GM18498 (cell line): Measurements from ENCODE around the gene CAMKMT.

Experiments
- ATAC-seq: cut with Tn5 transposase; IDR thresholded peaks from one replicate; pipeline ENCODE4 v1.9.1; 2021; ENCODE audit warnings: mild to moderate bottlenecking, moderate library complexity; ENCODE audit not compliant: unreplicated experiment

The CAMKMT gene

DNA sequence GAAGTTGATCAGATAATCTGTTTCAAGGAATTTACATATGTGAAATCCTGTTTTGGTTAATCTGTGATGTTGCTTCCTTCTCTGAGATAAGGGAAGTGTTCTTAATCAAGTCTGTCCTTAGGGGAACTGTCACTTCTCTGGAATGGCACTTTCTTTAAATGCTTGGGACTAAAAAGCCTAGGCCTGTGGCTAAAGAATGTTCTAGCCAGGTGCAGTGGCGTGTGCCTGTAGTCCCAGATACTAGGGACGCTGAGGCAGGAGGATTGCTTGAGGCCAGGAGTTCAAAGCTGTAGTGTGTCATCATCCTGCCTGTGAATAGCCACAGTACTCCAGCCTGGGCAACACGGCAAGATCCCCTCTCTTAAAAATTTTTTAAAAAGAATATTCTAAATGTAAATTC is 362.2 kb downstream of the CAMKMT start:
- ATAC-seq = no peak

DNA sequence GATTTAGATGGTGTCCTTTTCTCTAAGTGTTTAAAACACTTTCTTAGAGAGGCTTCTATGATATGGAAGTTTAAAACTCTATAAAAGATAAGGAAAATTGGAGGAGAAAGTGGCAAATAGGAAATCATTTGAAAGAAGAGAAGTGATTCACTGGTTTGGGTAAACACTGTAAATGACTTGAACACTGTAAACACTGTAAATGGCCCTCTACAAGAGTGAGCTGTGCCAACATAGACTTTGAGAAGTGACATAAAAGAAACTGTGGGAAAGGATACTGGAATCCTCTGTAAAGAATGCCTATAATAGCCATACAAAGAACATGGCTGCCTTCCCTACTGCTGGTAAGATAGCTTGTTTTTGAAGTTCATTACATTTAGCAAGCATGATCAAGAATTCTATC is 368.8 kb downstream of the CAMKMT start:
- ATAC-seq = no peak

DNA sequence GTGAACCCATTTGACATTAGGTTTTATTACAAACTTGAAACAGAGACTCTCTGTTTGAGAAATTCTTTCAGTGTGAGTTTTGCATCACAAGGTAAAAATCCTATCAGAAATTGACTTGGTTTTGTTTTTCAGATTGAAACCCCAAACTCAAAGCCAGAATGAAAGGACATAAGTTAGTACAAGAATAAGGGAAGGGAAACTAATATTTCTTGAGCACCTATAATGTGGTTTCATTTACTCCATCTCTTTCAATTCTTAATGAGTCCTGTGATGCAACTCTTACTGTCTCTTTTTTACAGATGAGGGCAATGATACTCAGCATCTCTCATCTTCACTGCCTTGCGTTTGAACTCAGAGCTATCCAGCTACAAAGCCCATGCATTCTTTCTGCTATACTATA is 369.8 kb downstream of the CAMKMT start:
- ATAC-seq = peak; percentile 92

DNA sequence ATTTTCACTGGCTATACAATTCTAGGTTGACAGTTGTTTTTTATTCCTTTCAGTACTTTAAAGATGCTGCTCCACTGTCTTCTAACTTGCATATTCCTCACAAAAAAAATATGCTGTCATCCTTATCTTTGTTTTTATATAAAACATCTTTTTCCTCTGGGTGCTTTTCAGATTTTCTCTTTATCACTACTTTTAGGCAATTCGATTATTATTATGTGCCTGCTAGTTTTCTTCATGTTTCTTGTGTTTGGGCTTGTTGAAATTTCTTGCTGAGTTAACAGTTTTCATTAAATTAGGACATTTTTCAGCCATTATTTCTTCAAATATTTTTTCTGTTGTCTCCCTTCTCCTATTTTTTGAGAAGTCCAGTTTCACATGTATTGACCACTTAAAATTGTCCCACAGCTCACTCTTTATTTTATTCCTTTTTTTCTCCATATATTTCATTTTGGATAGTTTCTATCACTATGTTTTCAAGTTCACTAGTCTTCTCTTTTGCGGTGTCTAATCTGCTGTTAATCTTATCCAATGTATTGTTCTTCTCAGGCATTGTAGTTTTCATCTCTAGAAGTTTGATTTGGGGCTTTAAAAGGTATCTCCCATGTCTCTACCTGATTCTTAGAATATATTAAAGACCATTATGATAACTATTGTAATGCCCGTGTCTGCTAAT is 374.7 kb downstream of the CAMKMT start:
- ATAC-seq = no peak

DNA sequence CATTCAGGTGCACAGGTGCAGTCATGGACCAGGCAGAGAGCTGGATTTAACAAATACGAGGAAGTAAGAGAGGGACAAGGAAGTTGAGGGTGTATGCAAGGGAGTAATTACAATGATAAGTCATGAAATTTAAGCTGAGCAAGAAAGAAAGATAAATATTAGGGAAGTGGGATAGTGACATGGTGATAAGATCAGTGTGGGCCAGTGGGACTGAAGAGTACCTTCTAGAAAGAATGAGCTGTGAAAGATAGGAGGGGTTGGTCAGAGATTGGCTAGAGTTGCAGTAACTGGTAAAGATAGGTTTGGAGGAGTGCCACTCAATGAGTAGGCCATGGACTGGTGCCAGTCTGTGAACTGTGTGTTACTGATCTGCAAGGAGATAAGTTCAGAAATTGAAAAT is 378.9 kb downstream of the CAMKMT start:
- no peak for ATAC-seq

DNA sequence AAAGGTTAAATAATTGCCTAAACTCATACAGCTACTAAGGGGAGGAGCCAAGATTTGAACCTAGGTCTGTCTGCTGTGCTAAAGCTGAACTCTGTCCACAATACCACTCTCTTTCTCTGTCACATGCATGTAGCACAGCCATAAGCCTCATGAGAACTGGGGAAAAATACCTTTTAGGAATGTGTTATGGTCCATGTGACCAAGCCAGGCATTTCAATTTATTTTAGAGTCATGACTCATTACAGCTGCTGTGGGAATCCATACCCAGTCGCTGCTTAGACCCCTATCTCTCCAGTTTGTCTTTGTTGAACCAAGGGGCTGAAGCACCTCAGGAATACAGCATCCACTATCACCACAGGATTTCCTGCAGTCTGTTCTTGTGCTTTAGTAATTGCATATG is 379.8 kb downstream of the CAMKMT start:
- ATAC-seq = no peak

DNA sequence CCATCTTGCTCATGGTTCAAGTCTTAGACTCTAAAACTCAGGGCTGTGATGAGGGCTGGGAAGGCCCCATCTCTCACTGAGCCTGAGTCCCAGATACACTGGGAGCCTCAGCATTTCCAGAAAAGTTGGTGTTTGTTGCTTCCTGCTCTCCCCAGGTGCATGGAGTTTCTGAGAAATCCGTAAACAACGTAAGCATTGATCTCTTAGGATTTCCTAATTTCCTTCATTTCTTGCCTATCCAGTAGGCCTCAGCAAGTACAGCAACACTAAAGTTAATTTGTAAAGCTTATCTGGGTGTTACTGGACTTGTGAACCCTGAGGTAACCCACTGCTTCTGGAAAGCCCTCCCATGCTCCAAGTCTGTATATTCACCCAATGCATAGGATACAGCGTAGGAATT is 380.3 kb downstream of the CAMKMT start:
- ATAC-seq = no peak

DNA sequence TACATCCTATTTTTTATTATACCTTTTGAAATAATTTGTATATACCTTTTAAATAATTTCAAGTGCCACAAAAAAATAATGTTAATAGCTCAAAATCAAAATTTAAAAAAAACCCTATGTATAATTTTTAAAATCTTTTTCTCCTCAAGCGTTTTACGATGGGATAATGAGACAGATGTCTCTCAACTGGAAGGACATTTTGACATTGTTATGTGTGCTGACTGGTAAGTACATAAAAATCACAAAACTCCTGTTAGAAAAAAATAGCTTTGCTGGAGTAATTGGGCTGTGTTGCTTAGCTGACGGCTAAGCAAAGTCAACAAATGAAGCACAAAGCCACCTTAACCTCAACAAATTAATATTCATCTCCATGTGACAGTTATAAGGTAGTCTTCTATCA is 381.7 kb downstream of the CAMKMT start:
- ATAC-seq = no peak

DNA sequence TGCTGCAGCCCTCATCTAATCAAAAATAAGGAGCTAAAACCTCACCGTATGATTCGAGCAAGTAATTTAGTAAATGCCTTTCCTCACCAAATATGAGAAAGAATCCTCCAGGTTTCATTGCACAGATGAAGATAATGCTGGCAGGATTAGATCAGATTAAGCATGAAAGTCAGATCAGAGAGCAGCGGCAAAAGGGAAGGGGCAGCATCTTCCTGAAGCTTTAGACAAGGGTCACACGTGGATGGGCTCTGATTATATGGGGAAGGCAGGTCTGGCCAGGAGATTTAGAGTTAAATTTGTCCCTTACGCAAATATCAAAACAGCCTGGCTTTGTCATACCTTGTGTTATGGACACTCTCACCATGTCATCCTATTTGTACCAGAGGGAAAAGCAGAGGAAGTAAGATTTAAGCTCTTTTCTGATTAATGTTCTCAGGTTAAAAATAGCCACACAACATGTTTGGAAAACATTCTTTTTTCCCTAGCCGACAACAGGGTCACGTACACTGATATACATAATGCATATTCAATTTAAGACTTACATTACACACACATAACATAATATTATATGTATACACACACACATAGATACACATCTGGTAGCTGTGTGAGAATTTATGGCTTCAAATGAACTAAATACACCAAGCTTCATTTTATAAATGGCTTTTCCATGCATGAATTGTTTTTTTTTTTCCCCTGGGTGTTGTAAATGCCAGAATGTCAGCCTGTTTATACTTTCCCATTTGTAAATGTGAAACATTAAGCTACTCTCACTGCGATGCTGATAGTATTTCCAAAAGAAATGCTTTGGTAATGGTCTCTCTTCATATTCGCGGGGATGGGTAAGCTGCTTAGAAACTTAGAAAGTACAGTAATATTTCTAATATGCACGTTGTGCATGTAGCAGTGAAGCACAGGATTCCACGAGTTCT is 383.5 kb downstream of the CAMKMT start:
- ATAC-seq = no peak

DNA sequence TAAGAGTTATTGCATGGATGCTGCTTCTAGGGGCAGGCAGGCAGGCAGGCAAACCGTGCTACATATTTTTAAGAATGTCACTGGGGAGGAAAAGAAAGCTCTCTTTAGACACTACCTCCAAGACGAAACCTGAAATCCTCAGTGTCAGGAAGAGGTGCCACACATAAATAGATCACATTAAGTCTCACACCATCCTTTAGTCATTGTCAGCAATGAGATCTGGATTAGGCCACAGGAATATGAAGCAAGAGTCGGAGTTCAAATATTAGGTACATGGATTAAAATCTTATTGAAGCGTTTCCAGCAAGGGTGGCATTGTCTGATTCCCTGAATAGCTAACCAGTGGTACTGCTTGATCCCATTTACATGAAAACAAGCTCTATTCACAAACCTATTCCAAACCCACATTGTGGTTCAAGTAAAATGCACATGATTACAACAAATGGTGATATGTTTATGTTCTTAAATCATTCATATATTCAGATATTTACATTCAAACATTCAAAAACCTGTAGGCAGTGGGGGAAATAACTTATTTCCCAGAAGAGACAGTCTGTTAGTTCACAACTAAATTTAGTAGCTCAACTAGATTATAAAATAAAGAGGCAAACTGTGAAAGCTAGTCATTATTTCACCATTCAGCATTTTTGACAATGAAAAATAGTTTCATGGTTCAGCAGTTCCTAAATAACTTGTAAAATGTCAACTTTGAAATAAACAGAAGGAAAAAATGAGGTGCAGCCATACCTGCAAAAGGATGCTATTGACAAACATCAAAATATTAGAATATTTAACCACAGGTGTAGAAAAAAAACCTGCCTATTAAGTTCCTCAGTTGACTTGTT is 384.4 kb downstream of the CAMKMT start:
- no peak for ATAC-seq

DNA sequence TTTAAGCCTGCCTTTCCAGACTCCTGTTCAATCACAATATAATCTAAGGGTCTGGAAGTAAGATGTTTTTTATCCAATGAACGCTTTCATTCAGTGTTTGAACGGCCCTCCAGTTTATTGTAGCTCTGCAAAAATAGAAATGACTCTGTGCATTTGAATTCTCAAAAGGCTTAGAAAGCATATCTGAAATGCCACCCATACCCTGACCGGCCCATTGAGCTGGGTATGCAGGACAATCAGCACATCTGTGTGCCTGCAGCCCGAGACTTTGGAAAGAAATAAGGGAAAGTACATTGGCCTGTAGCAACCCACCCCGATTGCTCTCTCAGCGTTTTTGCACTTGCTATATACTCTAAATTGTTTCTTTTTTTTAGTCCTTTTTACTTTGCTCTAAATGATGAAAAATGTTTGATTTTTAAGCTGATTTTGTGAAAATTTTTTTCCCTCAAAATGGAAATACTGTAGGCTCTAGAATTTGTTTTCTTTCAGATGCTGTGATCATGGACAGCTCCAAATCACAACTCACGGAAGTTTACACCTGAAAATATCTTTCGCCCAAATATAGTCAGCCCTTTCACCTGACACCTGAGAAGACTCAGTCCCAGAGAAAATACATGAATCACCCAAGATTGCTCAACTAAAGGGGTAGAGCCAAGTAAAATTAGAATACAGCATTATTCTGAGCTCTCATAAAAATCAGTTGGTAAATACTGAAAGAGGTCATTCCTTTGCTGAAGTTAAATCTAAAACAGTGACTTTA is 385.3 kb downstream of the CAMKMT start:
- no peak for ATAC-seq

DNA sequence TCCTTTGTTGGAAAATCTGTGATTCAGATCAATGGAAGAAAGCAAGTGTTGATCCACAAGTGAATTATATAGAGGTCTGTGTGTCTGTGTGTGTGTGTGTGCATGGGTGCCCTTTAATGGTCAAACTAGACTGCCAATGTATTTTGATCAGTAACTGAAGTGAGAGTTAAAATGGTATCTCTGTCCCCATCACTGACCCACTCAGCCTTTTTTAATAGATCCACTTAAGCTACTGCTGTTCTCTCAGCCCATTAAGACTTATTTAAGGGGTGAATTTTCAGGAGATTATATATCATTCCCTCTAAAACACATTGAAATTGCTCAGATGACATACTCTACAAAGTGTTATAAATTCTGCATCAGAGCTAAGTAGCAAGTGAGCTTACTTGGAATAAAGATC is 386.0 kb downstream of the CAMKMT start:
- ATAC-seq = no peak

DNA sequence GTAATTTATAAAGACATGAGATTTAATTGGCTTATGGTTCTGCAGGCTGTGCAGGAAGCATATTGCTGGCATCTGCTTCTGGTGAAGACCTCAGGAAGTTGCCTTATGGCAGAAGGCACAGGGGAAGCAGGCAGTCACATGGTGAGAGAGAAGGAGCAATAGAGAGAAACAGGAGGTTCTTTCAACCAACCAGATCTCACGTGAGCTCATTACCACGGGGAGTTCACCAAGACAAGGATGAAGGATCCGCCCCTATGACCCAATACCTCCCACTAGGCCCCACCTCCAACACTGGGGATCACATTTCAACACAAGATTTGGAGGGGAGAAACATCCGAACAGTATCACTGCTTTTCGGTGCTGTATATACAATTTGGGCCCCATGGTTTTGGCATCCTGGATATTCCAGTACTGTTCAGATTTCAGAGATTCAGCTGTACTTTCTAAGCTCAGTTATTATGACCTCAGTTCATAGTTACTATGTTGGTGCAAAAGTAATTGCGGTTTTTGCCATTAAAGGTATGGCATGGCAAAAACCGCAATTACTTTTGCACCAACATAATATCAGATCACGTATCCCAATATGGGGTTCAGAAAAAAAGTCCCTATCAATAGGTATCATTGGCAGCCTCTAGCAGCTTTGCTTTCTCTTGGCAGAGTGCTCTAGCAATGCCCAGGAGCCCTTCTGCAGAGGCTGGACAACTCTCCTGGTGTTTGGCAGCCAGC is 390.2 kb downstream of the CAMKMT start:
- no peak for ATAC-seq

DNA sequence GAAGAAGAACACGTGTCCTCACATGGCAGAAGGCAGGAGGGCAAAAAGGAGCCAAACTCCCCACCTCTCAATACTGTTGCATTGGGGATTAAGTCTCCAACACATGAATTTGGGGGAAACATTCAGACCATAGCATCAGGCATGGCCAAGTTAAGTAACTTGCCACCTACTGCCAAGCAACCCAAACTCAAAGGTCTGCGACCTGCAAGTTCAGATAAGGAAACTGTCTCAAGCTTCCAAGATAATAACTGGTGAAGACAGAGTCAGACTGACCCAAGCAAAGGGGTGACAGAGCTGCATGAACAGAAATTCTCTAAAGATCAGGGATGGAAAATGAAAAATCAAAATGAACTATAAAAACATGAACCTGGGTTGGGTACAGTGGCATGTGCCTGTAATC is 391.0 kb downstream of the CAMKMT start:
- no peak for ATAC-seq

DNA sequence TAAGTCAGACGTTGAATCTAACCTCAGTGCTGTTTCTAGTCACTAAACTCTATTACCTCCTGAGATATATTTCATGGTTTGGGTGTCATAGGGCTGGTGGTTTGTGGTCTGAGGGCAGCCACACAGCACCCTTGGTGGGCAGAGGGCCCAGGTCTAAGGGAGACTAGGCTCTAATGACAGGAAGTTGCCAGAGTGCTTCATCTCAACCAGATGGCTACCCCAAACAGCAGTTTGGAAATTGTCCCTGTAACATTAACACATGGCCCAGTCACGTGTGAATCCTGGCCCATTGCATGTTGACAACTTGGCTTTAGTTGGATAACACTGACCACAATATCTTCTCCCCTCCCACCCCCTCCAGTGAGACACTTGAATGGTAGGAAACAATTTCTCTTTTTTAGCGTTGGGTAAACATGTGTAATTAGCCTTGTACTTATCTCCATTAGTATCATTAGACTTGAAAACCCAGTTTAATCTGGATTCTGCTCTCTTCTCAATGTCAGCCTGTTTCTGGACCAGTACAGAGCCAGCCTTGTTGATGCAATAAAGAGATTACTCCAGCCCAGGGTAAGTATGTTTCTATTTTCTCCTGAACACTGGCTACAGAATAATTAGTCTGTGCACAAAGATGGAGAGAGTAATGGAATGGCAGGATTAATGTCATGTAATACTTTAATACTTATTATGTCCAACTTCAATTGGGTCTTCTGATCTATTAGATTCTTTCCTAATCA is 392.0 kb downstream of the CAMKMT start:
- ATAC-seq = peak; percentile 96

DNA sequence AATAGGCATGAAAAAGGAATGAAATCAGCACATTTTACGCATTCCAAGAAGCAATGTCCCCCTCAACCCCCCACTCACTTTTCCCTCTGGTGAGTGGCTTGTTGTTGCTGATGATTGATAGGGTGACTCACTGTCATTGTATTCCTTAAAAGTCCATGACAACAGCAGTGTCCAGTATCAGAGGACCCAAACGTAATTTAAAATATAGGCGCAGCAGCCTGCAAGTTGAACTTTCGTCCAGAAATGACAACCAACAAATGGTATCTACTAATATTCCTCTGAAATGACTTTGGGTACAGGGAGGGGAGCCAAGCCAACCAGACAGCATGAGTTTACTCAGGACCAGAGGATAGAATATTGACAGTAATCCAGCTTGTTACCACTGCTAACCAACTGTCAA is 396.8 kb downstream of the CAMKMT start:
- ATAC-seq = no peak

DNA sequence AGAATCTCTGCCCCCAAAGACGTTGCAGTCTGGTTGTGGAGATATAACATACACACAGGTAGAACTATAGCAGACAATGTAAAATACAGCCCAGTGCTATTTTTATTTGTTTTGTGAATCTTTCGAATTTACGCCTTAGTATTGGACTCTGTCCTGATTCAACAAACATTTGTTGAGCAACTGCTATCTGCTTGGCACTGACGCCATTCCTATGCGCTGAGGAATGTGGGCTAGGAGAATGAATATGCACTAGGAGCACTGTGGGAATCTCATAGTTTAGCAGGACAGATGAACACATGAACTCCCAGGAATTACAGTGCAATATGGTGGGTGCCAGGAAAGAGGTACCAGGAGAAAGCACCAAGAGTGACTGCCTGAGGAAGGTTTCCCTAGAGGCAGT is 398.1 kb downstream of the CAMKMT start:
- ATAC-seq = no peak

DNA sequence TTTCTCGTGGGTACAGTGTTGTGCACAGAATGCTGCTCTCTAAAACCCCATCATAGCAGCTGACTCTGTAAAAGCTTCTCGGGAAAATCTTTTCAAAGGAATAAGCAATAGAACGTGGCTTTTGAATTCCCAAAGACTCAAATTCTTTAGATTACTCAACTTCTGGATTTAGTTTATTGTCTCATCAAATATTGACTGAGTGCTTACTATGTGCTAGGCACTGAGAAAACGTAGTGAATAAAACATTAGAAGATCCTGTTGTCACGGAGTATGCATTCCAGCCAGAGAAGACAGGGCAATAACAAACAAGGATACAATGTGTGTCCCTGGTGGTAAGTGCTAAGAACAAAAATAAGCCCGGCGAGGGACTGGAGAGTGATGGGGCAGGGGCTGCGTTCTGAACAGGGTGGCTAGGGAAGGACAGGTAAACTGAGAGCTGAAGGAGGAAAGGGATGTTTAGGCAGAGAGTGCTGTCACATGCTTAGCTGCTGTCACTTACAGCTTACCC is 401.6 kb downstream of the CAMKMT start:
- no peak for ATAC-seq

DNA sequence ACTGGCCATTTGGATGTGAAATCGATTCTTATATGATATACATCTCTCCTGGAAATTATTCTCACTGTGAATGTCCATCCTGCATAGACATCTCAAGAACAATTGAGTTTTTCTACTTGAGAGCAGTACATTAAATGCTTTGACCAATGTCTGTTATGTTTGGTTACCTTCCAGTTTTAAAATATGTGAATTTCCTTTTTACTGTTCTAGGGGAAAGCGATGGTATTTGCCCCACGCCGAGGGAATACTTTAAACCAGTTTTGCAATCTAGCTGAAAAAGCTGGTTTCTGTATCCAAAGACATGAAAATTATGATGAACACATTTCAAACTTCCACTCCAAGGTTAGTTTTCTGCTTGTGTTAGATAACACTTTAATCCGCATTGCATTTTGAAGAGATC is 404.5 kb downstream of the CAMKMT start:
- ATAC-seq = no peak
